Activated gamma-delta T cell (primary cell): ENCODE results near the gene PSAPL1.

Source experiments
- DNase-seq: peaks from one replicate; lab custom pipeline; 2025; lab: John Stamatoyannopoulos, UW

PSAPL1 gene

DNA sequence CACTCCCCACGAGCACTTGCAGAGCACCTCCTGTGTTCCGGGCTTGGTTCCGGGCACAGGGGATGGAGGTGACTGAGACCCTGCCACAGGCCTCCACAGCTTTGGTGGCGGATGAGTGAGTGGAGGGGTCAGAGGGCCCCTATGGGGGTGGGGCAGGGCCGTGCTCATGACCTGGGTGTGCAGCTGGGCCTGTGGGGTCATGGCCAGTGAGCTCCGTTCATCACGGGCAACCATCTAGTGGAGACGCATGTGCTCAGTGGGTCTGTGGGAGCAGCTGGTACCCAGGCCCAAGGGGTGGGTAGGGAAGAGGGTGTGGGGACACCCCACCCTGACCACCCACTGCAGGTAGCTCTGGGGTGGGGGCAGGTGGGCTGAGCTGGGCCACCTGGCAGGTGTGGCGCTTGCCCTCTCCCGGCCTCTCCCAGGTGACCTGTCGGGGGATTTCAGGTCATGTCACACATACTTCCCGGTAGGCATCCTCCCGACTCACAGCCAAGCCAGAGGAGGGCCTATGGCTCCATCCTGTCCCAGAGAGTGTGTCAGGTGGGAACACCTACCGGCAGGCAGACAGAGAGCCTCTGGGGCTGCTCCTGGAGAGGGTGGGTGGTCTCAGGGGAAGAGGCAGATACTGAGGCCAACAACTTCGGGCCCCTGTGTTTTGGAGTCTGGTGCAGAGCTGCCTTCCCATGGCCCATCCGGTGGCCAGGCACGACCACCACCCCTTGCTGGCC, 3.6 kb downstream of the PSAPL1 start:
- no peak for DNase-seq

DNA sequence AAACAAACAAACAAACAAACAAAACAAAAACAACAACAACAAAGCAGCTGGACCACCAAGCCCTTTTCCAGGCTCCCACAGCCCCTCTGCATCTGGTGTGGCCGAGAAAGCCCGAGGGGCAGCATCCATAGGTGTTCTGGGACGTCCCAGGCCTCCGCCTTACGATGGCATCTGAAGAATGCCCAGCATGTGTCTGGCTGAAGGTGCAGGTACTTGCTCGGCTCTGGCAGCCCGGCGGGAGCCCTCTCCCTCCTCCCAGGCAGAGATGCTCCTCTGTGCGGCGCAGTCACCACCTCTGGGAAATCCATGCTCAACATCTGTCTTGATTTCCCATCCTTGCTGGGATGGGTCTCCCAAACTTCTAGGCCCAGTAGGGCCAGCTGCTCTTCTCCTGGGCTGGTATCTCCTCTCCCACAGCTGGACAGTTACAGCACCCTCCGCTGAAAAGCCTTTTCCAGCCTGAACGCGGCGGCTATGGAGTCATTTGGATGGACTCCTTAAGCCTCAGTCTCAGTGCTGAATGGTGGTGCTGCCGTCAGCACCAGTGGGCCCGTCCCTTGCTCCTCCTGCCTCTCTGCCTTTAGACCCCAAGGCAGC, 4.3 kb downstream of the PSAPL1 start:
- DNase-seq: no peak

DNA sequence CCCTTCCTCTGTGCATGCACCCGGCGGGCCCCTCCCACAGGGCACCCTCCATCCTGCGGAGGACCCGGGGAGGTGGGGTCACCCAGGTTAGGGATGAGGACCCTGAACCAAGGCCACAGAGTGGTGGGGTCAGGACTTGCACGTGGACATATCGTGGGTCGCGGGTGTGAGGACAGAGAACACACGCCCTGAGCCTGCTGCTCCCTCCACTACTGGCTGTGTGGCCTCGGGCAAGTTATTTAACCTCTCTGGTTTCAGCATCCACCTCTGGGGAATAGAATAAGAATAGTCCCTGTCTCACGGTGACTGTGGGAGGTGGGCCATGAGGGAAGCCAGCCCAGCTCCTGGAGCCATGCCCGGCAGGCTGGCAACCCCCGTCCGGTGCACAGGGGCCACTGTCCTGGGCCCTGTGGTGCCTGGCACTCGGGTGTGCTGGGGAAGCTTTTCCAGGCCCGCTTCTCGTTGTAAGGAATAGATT, 5.1 kb downstream of the PSAPL1 start:
- DNase-seq: no peak

DNA sequence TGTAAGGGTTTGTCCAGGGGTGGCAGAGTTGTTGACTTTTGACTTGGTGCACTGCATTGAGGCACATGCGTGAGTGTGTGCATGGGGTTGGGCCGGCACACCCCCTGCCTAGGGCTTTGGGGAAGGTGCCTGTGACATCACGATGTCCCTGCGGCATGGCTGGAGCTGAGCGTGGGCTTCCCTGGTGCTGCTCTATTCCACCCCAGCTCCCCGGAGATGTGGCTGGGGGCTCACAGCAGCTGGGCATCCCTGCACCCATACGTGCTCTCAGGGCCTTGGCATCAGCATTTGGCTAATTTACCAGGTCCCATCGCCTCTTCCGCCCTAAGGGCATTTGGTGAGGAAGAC, 5.7 kb downstream of the PSAPL1 start:
- DNase-seq: no peak

DNA sequence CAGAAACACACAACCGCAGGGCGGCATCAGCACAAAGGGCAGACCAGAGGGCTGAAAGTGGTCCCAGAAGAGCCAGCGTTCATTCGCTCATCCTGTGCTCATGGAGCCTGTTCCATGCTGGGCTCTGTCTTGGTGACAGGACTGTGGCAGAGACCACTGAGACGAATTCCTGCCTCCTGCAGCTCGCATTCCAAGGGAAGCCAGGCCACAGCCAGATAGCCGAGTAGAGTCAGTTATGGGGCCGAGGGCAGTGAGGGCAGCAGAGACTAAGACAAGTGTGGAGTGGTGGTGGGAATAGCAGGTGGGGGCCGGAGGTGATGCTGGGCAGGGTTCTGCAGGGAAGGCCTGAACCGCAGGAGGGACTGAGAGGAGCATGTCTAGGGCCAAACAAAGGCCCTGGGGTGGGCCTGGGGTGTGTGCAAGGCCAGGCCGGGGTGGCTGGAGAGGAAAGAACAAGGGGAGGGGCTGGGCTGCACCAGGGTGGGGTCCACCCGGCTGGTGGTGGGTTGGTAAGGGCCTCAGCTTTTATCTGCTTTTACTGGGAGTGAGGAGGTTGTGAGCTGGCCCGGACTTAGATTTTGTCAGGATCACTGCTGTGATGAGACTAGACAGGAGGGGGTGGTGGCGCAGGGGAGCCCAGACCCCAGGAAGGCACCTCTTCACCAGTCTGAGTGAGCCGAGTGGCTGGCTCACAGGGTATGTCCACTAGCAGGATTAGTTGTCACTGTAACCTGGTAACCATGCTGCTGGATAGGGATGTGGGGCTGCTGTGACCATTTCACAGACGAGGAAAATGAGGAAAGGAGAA, 6.3 kb downstream of the PSAPL1 start:
- no peak for DNase-seq

DNA sequence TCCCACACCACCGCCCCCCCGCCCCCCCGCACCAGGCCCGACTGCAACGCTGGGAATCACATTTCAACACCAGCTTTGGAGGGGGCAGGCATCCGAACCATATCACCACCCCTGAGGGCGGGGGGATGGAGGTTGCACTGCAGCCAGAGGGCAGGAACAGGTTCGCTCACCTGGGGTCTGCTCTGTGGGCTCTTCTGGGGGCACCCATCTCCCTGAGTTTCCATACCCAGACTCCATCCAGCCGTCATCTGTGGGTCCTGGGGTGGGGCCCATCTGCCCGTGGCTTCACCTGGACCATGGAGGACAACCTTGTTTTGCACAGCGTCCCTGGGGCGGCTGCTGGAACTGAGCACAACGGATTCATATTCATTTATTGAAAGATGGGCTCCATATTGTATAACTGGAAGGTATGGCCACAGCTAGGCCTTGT, 6.9 kb downstream of the PSAPL1 start:
- DNase-seq: no peak

DNA sequence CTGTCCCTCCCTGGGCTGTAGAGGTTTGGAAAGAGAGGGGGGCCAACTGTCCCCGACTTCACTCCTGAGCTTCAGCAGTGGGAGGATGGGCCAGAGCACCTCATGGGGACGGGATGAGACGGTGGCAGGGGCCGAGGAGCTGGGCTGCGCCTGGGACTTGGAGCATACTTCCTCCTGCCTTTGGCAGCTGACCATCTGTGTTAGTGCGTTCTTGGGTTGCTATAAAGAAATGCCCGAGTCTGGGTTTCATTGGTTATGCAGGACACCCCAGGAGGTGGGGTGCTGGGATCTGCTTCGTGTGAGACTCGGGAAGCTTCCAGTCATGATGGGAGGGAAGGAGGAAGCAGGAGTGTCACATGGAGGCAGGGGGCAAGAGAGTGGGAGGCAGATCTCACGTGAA, 7.4 kb downstream of the PSAPL1 start:
- DNase-seq: no peak

DNA sequence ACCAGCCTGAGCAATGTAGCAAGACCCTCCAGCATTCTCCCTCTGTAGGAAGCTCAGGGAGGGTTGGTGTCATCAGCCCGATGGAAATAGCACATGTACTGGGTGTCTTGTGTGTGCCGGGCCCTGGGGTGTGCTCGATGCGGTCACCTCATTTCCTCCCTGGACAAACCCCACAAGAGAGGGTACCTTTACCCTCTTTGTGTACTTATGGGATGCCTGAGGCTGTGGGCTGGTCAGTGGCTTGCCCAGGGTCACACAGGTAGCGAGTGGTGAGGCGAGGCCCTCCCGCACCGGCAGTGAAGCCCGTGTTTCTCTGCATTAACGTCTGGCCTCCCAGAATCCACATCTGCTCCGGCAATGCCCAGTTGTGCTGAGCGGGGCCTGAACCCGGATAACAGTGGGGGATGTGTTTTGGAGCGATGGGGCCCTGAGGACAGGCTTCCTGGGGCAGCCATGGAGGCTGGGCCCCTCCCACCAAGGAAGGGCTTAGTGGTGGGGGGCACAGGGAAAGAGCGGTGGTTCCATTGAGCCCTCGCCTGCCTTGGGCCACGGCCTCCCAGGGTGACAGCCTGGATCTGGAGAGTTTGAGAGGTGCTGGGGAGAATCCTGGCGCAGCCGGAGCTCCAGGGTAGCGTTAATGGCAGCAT, 8.1 kb downstream of the PSAPL1 start:
- no peak for DNase-seq

DNA sequence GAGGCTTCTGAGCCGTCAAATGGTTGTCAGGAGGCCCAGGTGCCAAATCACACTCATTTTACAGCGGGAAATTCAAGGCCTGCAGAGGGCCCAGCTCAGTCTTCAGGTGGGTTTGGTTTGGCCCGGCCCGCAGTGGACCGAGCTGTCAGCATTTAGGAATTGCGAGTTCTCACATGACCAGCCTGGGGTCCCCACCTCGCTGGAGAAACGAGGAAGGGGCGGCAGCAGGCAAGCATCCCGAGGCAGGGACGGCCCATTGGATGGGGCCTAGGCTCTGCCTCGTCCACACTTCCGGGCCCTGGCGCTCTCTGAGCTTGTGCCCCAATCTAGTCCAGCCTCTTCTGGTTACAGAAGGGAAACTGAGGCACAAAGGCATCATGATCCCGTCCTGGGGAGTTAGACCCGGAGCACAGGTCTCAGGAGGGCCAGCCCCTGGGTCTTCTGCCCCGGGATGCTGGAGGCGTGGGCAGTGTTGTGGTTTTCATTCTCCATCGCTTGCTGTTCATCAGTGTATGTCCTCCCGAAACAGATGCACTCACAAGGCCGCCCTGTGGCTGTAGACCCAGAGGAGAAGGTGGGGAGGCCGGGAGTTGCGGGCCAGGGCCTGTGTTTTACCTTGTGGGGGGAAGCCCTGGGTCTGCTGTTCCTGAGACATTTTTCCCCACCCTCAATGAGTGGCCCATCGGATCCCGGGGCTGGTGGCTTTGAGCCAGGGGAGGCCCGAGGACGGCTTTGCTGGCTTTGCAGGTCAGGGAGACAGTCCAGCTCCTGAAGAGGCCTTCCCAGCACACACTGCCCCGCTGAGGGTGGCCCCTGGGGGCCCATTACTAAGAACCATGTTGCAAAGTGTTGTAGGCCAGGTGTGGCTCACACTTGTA, 8.9 kb downstream of the PSAPL1 start:
- DNase-seq: no peak

DNA sequence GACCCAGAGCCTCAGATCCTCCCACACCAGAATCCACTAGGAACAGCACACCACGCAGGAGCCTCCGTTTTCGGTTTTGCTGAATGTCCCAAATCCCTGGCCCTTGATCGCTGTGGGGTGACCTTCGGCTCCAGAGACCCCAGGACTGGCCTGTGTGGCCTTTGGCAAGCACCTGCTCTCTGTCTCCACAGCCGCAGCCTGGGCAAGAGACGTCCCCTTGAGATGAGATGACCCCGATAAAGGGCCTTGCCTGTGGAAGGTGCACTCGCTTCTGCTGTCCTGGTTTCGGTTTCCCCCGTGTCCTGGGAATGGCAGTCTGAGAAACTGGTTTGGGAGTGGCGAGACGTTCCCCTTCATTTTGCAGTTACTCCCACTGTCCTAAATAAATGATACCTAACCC, 9.6 kb downstream of the PSAPL1 start:
- no peak for DNase-seq

DNA sequence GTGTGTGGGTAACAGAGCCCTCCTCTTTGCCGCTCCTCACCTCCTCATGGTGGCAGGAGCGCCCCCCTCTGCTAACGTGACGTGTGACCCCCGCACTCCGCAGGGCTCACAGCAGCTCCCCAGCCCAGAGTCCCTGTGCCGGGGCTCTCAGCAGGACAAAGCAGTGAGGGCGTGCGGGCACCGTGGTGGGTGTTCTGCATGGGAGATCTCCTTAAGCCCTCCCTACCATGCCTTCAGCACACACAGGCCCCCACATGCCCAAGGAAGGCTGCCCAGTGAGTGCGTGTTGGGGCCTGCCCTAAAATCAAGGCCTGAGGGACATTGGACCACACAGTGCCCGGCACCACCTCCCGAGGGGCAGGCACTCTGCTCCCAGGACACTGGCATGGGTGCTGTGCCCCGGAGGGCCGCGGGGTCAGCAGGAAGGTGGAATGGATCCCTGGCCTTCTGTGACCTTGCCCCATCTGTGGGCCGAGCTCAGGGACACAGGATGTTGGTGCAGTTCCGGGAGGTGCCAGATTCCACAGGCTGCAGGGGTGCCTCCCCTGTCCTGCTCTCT, 10.1 kb downstream of the PSAPL1 start:
- DNase-seq: no peak

DNA sequence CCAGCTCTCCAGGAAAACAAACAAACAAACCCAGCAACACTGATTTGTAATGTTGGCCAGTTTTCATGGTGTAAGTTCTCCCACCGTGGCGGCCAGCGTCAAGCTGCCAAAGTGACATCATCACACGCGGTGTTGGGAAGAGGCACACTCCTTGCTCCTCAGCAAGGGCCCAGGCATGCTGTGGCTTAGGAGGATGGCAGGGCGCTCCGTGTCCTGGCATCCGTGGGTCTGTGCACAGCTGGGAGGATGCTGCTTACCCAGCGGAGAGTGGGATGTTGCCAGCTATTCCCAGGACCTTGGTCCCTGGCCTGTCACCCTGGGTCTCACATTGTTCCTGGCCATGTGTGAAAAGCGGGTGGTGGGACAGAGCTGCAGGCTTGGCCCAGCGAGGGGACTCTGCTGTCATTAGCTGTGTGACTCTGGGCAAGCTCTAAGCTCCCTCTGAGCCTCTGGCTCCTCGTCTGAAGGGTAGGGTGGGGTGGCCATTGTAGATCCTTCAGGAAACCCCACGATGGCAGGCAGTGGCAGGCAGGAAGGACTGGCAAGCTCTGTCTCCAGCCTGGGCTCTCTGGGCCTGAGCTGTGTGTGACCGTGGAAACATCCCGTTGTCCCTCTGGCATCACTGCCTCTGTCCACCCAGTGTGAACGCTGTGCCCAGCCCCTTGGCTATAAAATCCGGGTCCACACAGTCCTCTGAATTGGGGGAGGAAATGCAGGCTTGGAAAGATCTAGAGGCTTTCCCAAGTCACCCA, 10.8 kb downstream of the PSAPL1 start:
- no peak for DNase-seq

DNA sequence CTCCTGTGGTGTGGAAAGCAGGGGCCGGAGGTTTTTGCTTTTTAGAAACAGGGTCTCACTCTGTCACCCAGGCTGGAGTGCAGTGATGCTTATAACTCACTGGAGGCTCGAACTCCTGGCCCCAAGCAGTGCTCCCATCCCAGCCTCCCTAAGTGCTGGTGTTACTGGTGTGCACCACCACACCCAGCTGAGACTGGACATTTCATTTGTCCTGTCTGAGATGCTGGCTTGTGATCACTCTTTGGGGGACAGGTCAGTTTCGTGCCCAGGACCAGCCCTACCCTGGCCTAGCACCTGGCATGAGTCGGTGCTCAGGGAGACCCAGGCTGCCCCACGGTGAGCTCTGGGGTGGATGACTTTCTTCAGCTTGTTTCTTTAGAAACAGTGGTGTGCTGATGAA, 11.3 kb downstream of the PSAPL1 start:
- DNase-seq: no peak

DNA sequence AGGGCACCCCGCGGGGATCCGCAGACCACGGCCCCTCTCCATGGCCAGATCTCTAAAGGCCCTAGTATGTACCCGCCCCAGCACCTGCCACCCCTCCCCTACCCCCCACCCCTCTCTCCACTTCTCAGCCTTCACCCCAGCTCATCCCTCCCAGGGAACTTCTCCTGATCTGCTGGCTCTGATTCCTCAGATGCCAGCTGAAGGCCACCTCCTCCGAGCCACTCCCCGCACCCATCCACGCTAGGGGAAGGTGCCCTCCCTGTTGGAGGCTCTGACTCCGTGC, 11.9 kb downstream of the PSAPL1 start:
- no peak for DNase-seq

DNA sequence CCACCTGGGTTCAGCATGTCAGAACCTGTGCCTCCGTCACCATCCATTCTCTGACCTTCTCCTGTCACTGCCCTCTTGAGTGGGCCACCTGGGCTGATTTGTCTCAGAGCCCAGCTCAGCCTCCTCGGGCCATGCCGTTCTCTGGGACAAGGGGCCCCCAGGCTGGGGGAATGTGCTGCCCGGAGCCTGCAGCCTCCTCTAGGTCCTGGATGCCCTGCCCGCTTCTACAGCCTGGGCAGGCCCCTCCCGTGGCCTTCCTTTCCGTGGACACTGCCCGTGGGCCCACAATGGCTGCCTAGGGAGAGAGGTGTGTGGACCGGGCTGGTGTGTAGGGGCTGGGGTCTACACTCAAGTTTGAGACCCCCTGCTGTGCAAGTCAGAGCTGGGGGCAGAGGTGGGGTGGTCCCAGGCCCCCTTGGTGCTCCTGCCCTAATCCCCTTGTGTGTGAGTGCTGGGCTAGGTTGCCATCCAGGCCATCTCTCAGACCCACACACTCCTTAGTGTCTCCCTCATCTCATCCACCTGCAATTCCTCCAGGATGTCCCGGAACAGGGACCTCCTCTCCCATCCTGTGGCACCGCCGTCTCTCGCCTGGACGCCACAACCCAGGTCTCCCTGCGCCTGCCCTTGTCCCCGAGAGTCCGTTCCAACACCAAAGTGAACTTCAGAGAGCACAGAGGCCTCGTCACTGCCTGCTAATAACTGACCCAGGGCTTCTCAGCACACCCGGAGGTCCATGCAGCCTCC, 12.4 kb downstream of the PSAPL1 start:
- DNase-seq: no peak

DNA sequence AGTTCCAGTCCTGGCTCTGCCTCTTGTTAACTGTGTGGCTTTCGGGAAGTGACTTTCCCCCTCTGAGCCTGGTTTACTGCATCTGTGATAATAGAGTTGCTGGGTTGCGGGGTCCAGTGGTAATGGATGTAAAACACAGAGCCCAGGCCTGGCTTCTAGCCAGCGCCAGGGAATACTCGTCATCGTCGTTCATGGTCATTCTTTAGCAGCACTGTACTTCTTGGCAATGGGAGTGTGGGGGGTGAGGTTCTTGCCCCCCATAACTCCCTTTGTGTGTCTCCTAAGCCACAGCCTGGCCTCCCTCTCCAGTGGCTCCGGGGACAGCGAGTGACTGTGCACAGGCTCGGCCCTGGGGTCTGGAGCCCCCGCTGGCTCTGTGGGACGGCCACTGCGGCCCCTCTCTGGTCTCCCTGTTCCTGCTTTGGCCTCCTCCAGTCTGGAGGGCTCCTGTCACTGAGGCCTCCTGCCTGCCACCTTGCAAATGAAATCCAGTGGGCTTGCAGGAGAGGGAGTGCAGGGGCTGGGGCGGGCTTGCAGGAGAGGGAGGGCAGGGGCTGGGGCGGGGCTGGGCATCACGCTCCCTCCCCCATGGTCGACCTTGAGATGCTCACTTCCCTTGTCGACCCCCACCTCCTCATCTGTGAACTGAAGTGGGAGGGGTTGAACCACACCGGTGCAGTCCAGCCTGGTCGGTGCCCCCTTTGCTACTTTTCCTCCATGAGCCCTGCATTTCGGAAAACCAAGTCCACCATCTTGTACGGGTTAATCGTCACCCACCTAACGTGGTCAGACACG, 13.2 kb downstream of the PSAPL1 start:
- DNase-seq: no peak

DNA sequence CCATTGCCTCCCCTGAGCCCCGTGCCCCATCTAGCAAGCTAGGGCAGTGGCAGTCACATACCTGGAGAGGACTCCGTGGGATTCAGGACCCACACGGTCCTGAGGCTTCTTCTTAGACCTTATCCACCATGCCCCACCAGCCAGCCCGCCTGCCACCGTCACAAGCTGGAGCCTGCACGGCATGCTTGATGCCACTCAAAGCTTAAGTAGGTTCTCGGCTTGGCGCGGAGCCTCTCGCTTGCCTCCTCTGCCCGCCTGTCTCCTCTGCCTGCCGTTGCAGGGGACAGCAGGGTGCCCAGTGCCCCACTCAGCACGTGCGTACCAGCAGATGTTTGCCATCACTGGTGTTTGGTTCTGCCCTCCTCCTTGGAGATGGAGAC, 14.1 kb downstream of the PSAPL1 start:
- DNase-seq: no peak

DNA sequence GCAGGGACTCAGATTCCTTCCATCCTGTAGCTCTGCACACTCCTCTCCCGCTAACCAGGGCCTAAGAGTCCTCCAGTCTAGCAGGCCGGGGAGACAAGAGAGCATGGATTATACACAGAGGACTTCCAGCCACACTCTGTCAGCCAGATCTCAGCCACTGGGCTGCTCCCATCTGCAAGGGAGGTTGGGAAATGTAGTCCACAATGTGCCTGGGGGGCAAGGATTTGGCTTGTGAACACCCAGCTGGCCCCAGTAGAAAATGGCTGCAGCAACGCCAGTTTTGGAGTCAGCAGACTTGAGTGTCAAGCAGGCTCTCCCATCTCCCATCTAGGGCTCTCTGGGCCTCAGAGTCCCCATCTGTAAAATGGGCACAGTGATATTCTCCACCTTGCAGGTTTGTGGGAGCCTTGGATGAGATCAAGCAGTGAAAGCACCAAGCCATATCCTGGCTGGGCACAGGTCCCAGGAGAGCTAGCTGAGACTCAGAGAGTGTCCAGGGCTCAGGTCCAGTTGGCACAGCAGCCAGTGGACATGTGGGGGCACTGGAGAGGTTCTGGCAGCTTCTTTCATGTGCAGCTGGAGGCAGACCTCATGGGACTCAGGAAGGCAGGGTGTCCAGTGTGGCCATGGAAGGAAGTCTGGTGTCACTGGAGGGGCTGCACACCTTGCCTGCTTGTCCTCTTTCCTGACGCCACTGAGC, 14.6 kb downstream of the PSAPL1 start:
- DNase-seq: no peak
